GM18861 (cell line): ENCODE measurements around the gene ARHGEF7.
"Not testable (repeated sequence)": the region's sequence is repeated elsewhere in the genome, so short reads cannot be mapped to it uniquely, and the experiment has no call there.

ENCODE experiments used
- ATAC-seq: cut with Tn5 transposase; IDR thresholded peaks from one replicate; pipeline ENCODE4 v1.9.1; 2021; ENCODE audit not compliant: unreplicated experiment

The ARHGEF7 gene

DNA sequence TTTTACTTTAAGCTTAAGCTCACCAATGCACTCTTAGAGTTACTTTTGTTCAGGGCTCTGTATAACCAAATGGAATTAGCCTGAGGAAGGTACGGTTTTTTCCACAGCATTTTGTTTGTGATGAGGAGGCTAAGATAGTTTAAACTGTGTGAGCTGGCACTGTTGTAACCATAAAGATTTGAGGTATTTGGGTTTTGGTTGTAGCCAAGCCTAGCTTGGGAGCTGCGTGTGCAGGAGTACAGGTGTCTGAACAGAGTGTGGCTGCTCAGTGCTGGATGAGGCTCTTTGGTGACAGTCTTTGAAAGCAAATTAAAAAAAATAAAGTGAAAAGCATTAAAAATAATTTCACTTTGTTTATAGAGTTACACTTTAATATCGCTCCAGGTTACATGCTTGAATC is 56.0 kb downstream of the ARHGEF7 start:
- ATAC-seq: no peak

DNA sequence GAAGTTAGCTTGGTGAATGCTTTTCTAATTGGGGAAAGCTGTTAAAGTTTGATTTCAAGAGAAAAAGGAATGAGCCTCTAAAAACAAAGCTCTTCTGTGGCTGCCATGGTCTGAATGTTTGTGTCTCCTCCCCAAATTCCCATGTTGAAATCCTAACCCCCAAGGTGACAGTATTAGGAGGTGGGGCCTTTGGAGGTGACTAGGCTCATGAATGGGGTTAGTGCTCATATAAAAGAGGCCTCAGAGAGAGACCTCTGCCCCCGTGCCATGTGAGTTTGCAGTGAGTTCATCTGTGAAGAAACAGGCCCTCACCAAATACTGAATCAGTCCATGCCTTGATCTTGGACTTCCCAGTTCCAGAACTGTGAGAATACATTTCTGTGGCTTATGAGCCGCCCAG is 56.5 kb downstream of the ARHGEF7 start:
- no peak for ATAC-seq

DNA sequence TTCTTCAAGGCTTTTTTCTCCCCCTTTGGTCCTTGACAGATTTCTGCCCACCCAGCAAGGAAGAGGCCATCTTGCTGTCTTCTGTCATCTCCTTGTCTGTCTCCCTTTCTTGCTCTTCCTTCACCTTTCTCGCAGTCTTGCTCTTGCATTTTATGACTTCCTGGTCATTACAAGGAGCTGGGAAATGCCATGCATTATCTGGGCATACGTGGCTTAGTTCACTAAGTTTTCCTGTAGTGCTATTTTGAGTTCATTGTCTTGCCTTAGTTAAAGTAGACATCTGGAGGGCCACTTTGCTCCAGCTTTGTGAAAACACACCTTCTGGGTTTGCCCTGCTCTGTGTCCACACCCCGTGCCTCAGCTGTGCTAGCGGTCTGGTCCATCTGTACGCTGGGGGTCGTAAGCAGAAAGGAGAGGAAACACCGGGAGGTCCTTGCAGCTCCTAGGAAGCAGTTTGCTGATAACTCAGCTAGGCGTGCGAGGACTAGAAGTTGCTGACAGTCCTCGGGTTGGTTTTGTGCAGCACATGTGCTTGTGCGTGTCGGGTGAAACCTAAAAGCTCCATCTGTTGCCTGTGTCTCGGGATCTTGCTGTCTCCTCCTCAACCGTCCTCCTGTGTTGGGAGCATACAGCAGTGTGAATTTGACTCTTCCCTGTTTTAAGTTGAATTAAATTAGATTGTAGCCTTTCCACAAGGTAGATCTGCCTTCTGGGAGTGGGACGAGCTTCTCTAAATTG is 59.4 kb downstream of the ARHGEF7 start:
- no peak for ATAC-seq

DNA sequence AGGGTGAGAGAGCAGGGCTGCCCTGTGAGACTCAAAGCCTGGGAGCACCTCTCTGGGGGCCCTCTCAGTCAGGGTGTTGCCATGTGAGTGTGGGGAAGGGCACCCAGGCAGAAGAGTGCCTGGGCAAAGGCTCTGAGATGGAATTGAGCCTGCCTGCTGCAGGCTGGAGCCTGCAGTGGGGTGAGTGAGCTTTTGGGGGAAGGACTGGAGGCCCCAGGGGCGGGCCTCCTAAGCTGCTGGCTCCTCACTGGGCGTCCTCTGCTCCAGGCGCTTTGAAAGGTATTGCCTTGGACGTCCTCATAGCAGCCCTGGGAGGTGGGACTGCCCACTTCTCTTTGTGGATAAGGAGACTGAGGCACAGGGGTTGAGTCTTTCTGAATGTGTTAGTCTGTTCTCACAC is 60.3 kb downstream of the ARHGEF7 start:
- ATAC-seq: no peak

DNA sequence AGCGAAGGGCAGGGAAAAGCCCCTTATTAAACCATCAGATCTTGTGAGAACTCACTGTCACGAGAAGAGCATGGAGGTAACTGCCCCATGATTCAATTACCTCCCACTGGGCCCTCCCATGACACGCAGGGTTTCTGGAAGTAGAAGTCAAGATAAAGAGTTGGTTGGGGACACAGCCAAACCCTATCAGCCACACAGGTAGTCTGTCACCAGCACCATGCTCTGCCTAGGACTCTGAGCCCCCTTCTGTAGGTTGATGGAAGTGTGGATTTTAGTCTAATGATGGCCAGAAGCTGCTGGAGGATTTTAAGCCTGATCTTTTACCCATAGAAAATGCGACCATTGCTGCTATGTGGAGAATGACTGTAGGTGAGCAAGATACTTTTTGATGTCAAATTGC is 60.8 kb downstream of the ARHGEF7 start:
- ATAC-seq: no peak

DNA sequence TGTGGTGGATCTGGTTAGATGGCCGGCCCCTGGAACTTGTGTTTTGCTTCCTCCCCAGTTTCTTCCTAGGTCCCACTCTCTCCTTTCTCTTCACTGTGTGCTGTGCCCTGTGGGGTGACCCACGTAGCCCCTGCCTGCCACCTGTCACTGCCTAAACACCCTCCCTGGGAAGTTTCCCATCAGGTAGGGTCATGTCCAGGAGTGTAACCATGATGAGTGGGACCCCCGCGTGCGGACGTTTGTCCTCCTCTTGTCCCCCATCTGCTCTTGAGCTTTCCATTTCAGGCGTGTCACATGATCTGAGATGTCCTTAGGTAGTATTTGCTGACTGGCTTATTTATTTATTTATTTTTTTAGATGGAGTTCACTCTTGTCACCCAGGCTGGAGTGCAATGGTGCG is 61.3 kb downstream of the ARHGEF7 start:
- ATAC-seq: no peak

DNA sequence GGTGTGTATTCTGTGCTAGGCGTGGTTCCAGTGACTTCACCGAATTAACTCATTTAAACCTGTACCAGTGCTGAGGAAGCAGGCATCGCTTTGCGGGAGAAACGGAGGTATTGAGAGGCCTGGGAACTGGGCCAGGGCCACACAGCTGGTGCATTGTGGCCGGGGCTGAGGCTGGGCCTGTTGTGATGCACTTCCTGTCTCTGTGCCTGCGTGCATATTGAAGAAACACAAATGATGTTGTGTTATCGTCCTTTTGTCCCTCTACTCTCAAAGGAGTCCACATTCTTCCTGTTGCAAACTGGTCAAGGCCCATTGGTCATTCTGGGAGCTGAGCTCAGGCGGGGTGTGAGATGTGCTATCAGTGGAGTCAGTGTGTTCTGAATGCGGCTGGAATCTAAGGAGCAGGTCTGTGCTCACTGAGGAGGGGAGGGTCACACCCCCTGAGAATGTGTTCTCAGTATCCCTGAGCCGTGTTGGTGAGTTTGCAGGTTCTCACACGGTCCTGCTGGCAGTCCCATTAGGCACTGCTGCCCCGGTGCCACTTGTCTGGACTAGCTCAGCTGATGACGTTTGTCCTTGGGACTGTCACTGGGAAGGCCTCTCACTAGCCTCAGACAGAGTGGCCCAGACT is 62.1 kb downstream of the ARHGEF7 start:
- peak; percentile 74 for ATAC-seq

DNA sequence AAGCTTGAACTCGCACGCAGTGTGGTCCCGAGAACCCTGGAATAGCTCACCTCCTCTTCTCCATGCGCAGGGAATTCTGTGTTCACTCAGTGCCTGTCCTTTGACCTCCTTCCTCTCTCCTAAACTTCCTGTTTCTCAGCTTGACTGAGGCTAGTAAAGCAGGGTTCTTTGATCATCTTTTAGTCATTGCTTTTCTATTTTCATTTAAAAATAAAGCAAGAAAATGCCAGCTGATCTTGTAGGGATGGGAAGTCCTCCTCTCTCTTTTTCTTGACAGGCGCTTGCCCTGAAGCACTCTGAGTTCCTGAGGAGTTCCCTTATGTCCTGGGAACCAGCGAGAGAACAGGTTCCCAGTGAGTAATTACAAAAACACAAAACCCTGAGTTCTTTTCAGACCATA is 62.8 kb downstream of the ARHGEF7 start:
- no peak for ATAC-seq

DNA sequence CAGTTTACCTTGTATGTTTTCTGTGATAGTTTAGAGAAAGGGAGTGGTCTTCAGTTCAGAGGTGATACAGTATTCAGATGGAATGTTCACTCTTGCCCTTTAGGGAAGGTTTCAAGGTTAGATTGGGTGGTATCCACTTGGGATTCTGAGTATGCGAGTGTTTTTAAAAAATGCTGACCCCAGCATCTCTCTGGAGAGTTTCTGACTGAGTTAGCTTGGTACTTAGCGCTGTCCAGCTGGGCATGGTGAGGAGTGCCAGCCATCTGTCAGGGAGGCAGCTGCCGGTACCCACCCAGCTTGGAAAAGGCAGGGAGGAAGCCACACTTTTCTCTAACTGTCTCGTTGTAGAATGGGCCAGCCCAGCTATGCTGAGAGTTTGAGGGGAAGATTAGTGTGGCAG is 63.3 kb downstream of the ARHGEF7 start:
- no peak for ATAC-seq

DNA sequence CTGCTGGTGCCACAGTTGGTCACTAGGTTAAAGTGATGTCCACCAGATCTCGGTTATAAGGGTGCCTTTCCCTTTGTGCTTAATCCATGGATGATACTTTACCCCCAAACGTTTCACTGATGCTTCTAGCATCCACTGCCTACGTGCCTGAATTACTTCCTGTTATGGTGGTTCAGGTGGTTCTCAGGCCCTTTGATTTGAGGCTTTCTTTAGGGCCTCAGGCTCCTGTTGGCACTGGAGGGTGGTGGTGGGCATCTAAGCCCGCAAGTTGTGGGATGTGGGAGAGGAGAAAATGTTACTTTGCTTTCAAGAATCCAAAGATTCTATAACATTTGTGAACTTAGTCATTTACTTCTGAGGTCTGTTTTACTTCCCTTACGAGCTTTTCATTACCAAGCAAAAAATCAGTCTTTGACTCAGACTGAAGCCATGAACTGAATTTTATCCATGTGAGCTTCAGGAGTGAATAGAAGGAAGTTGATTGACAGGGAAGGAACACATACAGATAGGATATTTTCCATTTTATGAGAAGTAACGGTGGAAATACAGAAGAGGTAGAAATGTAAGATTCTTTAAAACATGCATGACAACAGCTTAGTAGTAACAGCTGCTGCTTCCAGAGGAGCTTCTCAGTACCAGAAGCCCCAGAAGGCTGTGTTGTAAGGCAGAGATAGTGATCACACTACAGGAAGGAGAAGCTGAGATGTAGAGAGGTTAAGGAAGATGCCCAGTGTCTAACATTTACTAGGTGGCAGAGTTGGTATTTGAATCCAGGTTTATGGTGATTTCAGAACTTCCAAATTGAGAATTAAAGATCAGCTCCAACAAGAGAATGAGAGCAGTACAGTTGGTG is 65.0 kb downstream of the ARHGEF7 start:
- ATAC-seq: no peak

DNA sequence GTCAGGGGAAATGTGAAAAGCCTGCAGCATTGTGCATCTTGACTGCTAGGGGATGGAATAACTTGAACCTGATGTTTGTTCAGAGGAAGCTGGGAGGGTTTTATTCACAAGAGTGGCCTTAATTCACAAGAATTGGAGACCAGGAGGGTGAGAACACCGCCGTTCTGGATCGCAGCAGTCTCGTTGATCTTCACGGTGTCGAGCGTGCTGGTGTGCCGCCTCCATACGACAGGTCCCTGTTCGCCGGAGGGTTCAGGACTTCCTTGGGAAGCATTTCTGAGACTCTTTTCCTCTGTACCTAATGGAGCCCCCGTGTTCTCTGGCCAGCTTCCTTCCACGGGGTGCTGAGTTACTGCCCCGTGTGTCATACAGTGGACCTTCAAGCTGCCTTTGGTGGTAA is 66.9 kb downstream of the ARHGEF7 start:
- ATAC-seq: no peak

DNA sequence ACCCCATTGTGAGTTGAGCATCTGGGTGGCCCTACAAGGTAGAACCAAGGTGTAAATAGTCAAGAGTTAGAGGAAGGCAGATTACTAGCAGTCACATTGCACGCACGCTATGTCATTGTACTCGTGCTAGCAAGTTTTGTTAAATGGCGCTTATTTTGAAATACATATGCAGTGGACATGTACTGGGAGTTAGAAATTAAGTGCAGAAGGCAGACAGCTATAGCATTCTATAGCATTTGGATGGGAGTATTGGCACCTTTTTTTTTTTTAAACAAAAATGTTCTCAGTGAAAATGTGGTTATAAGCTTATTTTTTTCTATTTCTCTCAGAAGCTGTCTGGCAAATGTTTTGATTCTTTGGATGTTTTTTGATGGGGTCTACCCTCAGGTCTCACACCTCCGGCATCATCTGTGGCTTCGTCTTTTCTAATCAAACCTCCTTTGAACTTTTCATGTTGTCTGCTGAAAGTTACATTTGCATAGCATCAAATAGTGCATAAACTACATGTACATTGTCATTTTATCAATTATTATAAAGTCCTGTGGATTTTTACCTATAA is 68.1 kb downstream of the ARHGEF7 start:
- ATAC-seq: no peak

DNA sequence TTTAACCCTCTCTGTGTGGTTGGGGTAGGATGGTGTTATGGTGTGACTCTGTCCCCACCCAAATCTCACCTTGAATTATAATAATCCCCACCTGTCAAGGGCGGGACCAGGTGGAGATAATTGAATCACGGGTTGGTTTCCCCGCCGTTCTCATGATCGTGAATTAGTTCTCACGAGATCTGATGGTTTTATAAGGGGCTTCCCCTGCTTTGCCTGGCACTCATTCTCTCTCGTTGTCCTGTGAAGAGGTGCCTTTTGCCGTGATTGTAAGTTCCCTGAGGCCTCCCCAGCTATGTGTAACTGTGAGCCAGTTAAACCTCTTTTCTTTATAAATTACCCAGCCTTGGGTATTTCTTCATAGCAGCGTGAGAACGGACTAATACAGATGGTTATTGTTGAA is 68.8 kb downstream of the ARHGEF7 start:
- no peak for ATAC-seq

DNA sequence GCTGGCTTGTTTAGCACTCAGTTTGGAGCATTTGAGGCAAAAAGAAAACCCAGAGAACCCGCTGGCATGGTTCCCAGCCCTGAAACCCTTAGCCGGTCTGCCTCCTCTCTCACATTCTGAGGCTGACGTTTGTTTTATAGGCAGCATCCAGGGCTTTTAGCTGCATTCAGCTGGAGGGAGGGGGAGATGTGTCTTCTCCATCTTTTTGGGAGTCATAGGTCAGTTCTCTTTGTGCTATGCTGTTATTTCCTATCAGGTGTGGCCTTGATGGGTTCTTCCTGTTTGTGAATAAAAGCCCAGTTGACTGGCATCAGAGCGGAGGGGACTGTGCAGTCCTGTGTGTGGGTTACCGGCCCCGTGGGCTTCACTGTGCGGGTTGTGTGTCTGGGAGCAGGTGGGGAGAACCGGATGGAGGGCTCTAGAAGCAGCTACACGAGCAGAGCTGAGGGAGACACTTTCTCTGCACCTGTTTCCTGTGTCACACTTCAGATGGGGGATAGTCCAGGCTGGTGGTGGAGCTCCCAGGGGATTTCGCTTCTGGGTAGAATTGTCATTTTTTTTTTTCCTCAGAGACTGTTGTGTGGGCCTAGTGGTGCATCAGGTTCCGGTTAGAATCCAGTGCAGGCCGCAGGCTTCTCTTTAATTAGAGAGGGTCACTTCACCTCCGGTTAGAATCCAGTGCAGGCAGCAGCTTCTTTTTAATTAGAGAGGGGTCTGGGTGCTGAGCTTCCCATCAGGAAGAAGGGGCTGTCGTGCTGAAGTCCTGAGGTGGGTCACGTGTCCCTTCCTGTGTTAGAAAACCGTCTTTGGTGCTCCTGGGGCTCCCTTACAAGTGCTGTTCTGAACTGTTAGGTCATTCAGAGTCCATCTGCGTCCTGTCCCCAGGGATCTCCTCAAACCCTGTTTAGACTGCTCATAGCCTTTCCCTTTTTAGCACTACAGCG is 69.6 kb downstream of the ARHGEF7 start:
- ATAC-seq: peak; percentile 75

DNA sequence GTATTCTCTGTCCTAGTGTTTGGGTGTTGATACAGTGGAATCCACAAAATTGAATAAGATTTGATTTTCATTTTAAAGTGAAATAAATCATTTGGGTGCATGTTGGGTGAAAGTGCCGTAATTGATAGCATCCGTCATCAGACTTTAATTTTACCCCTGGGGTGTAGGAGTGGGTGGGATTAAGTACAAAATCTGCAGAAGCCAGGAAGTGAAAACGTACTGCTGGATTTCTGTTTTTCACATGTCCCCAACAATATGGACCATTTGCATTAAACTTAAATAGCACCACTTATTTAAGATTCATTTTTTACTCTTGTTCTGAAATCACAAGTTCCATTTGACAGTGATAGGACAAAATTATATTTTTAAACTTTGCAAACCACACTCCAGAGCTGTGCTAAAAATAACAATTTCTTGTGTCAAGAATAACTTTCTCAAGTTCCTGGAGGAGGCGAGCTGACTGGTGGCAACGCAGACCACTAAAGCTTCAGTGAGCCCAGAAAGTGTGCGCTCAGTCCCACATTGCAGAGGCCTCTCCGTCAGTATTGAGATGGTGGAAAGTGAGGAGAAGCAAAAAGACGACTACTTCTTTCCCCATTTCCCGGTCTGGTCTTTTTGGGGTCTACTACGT is 71.3 kb downstream of the ARHGEF7 start:
- no peak for ATAC-seq

DNA sequence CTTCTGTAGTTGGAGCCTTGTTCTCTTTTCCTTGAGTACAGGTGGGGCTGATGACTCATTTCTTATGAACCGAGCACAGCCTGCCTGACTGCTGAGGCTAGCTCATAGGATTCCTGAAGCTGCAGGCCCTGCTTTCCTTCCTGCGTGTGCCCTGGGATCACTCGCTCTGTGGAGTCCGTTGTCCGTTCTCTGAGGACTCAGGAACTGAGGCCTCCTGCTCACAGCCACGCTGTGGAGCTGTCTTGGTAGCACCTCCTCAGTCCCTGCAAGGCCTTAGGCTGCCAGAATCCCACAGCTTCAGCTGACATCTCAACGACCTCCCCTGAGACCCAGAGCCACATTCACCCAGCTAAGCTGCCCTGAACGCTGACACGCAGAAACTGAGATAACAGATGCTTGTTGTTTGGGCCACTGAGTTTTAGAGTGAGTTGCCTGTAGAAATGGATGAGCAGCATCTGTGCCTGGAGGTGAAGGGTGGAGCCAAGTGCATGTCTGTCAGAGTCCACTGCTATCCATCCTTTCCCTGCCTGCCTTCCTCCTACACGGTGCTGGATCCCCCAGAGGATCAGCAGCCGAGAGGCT is 72.9 kb downstream of the ARHGEF7 start:
- ATAC-seq: peak; percentile 28

DNA sequence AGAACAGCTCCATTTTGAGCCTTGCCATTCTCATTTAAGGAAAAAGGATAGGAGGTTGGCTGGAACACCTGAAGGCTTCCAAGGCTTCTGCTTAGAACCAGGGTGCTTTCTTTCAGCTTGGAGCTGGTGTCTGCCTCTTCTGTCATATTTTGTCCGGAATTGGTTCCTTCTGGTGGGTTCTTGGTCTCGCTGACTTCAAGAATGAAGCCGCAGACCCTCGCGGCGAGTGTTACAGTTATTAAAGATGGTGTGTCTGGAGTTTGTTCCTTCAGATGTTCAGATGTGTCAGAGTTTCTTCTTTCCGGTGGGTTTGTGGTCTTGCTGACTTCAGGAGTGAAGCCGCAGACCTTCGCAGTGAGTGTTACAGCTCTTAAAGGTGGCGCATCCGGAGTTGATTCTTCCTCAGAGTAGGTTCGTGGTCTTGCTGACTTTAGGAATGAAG is 74.0 kb downstream of the ARHGEF7 start:
- ATAC-seq: not testable (repeated sequence)

DNA sequence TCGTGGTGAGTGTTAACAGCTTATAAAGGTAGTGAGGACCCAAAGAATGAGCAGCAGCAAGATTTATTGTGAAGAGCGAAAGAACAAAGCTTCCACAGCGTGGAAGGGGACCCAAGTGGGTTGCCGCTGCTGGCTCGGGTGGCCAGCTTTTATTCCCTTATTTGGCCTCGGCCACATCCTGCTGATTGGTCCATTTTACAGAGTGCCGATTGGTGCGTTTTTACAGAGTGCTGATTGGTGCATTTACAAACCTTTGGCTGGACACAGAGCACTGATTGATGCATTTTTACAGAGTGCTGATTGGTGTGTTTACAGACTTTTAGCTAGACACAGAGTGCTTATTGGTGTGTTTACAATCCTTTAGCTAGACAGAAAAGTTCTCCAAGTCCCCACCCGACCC is 74.4 kb downstream of the ARHGEF7 start:
- ATAC-seq: not testable (repeated sequence)

DNA sequence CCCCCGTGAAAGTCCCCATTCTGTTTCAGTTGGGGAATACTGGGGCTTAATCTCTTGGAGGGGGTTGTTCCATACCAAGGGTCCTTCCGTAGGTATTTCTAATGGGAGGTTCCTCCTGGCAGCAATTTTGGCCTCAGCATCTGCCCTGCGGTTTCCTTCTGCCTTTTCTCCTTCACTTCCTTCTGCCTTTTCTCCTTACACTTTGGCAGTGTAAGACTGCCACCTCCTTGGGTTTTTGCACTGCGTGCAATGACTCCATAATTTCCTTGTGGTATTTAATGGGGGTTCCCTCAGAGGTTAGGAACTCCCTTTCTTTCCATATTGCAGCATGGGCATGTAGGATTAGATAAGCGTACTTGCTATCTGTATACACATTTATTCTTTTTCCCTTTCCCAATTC is 78.1 kb downstream of the ARHGEF7 start:
- ATAC-seq: not testable (repeated sequence)

DNA sequence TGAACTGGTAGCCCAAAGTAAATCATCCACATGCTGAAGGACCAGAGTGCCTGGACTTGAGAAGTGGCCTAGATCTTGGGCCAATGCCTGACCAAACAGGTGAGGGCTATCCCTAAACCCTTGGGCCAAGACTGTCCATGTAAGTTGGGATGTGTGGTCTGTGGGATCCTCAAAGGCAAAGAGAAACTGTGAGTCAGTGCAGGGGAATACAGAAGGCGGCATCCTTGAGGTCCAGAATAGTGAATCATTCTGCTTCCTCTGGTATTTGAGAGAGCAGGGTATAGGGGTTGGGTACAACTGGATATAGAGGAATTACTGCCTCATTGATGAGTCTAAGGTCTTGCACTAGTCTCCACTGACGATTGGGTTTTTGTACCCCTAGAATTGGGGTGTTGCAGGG is 79.5 kb downstream of the ARHGEF7 start:
- not testable (repeated sequence) for ATAC-seq
